ENCODE measurements around the gene SKI. TPM values are rescaled to one million over a fixed set of nuclear protein-coding genes. Genes with fewer than 3 reads are reported as not detected.

SKI gene
- polyA plus RNA-seq, 3 donors = 48.7 to 63.3 (median 56.2) TPM

GRCh38 chr1:2267862-2268261 lies 39.7 kb downstream of the SKI start:
- DNase-seq (ENCODE audit: extremely low read depth in 1 of 11, low read depth in 9 of 11, low spot score in 4 of 11) = no peak

GRCh38 chr1:2268285-2269056 lies 40.4 kb downstream of the SKI start:
- DNase-seq (ENCODE audit: extremely low read depth in 1 of 11, low read depth in 9 of 11, low spot score in 4 of 11) = no peak

DNA sequence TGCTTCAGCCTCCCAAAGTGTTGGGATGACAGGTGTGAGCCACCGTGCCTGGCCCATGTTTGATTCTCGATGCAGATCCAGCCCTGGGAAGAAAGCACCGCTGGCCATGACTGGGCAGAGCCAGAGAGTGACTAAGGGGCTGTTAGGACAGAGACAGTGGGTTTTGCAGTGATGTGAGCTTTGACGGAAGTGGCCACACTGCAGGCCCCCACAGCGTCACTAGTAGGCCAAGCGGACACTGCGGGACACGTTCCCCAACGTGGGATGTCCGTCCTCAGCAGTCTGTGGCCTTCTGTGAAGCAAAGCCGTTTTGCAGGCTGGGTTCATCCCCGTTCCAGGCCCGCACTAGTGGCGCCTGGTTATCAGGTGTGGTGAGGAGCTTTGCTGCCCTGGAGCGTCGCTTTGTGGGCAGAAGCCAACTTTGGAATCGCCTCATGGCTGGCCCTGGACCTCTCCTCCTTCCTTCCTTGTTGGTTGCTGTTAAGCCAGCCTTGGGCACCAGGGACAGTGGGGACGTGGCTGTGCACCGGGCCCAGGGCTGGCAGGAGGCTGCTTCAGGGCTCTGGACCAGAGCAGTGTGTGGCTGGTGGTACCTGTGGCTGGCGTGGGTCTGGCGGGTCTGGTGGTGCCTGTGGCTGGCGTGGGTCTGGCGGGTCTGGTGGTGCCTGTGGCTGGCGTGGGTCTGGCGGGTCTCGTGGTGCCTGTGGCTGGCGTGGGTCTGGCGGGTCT lies 41.2 kb downstream of the SKI start:
- no peak for DNase-seq (ENCODE audit: extremely low read depth in 1 of 11, low read depth in 9 of 11, low spot score in 4 of 11)

- no peak for DNase-seq (ENCODE audit: extremely low read depth in 1 of 11, low read depth in 9 of 11, low spot score in 4 of 11)
These were observed 41.8 kb downstream of the SKI start for GRCh38 chr1:2269922-2270259.

GRCh38 chr1:2270260-2271100 lies 42.4 kb downstream of the SKI start:
- no peak for DNase-seq (ENCODE audit: extremely low read depth in 1 of 11, low read depth in 9 of 11, low spot score in 4 of 11)

GRCh38 chr1:2271211-2271721 lies 43.1 kb downstream of the SKI start:
- DNase-seq (ENCODE audit: extremely low read depth in 1 of 11, low read depth in 9 of 11, low spot score in 4 of 11) = no peak

DNA sequence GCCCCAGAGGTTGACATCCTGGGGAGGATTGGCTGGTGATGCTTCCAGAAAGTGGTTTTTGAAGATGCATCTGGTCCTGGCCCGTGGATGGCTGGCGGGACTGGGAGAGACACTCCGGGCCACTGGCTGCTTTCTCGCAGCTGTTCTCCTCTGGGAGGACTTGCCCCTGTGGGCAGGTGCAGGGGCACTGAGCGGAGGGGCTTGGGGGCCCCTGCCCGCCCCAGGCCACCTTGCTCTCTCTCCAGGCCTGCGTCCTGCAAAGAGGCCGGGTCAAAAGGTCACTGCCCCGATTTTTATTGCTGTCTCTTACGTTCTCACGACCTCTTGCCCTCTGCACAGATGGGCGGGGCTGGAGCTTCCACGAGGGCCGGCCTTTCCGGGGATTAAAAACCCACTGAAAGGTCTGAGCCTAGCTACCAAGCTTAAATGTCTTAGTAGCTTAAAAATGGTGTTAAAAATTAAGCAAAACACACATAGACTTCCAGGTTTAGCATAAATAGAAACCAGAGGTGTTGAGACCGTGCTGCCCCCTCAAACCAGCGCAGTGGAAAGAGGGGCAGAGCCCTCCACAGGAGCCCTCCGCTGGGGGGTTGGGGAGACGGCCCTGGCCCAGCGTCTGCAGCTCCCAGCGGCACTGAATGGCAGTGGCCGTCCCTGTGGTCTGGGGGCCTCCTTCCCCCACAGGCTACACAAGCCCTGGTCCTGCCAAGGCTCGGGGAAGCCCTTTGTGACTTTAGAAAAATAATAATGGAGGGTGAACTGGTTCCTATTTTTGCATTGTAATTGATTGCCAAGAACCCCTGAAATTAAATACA lies 43.9 kb downstream of the SKI start:
- DNase-seq (ENCODE audit: extremely low read depth in 1 of 11, low read depth in 9 of 11, low spot score in 4 of 11) = no peak

GRCh38 chr1:2272686-2273400 lies 44.7 kb downstream of the SKI start:
- DNase-seq (ENCODE audit: extremely low read depth in 1 of 11, low read depth in 9 of 11, low spot score in 4 of 11) = no peak

GRCh38 chr1:2273401-2274090 lies 45.4 kb downstream of the SKI start:
- no peak for DNase-seq (ENCODE audit: extremely low read depth in 1 of 11, low read depth in 9 of 11, low spot score in 4 of 11)

DNA sequence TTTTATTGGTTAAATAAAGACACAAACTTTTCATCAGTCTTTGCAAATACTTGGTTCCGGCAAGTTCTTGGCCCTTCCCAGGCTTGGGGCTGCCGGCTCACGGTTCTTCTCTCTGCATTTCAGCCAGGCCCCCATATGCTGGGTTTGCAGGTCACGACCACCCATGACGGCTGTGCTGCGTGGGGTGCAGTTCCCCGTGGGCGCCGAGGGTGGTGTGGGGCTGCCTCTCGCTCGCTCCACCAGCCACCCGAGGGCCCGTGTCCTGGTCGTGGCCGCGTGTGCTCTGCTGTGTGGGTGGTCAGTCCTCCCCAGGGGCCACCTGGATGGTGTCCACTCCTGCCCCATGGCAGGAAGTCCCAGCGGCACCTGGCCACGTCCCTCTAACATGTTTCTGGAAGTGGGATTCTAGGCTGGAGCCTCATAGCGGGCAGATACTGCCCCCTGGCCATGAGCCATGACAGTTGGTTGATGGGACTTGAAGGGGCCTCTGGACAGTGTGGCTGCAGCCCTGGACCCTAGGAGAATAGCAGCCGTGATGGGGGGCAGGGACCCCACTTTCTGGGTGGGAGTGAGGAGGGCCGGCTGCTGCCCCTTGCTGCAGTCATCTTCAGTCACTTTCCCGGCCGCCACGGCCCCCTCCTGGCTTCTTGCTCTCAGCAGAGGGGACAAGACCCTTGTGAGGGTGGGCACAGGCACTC lies 46.3 kb downstream of the SKI start:
- no peak for DNase-seq (ENCODE audit: extremely low read depth in 1 of 11, low read depth in 9 of 11, low spot score in 4 of 11)

- DNase-seq (ENCODE audit: extremely low read depth in 1 of 11, low read depth in 9 of 11, low spot score in 4 of 11) = no peak
These were observed 46.9 kb downstream of the SKI start for GRCh38 chr1:2274929-2275475.

- no peak for DNase-seq (ENCODE audit: extremely low read depth in 1 of 11, low read depth in 9 of 11, low spot score in 4 of 11)
These were observed 47.8 kb downstream of the SKI start for GRCh38 chr1:2275796-2276536.

DNA sequence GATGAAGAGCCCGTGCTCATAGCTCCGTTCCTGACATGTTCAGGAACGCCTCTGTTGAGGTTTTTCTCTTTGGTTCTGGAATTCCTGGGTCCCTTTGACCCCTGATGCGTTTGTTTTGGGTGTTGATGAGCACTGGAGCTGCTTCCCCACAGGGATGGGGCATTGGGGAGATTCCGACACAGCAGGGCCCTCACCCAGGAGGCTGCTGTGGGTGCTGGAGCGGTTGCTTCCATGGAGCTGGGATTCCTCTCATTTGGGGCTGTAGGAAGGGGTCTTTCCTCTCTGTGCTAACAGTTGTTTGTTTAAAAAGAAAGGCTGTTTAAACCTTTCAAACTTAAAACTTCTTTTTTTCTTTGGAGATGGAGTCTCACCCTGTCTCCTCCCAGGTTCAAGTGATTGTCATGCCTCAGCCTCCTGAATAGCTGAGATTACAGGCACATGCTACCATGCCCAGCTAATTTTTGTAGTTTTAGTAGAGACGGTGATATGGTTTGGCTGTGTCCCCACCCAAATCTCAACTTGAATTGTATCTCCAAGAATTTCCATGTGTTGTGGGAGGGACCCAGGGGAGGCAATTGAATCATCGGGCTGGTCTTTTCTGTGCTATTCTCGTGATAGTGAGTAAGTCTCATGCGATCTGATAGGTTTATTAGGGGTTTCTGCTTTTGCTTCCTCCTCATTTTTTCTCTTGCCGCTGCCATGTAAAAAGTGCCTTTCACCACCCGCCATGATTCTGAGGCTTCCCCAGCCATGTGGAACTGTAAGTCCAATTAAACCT lies 48.9 kb downstream of the SKI start:
- DNase-seq (ENCODE audit: extremely low read depth in 1 of 11, low read depth in 9 of 11, low spot score in 4 of 11) = no peak

- no peak for DNase-seq (ENCODE audit: extremely low read depth in 1 of 11, low read depth in 9 of 11, low spot score in 4 of 11)
These were observed 49.8 kb downstream of the SKI start for GRCh38 chr1:2277741-2278488.

All from renal cortex interstitium (tissue), 11 donors.